Subcutaneous abdominal adipose tissue (tissue), 5 donors: ENCODE data around the gene CTTNBP2.
"Not testable (repeated sequence)": the region's sequence is repeated elsewhere in the genome, so short reads cannot be mapped to it uniquely, and the experiment has no call there.

ENCODE experiments used
- H3K27ac ChIP-seq: one replicate; pipeline ENCODE4 v1.7.0; 2013; ENCODE audit warnings: low read depth, mild to moderate bottlenecking, inconsistent platforms, low read length, moderate library complexity
- H3K27me3 ChIP-seq, 5 donors: one replicate each; pipeline ENCODE4 v1.7.0; 2013; ENCODE audit warnings: low read length in 5 of 5, inconsistent platforms in 1 of 5; ENCODE audit not compliant: control insufficient read depth in 5 of 5, insufficient read depth in 4 of 5
- H3K36me3 ChIP-seq, 5 donors: one replicate each; pipeline ENCODE4 v1.7.0; 2013; ENCODE audit warnings: low read length in 5 of 5; ENCODE audit not compliant: control insufficient read depth in 5 of 5, insufficient read depth in 5 of 5
- H3K4me1 ChIP-seq, 5 donors: one replicate each; pipeline ENCODE4 v1.7.0; 2013; ENCODE audit warnings: low read length in 5 of 5, mild to moderate bottlenecking in 3 of 5, moderate library complexity in 1 of 5; ENCODE audit not compliant: control insufficient read depth in 5 of 5, insufficient read depth in 5 of 5
- H3K4me3 ChIP-seq, 5 donors: one replicate each; pipeline ENCODE4 v1.7.0; 2013; ENCODE audit warnings: low read length in 5 of 5, low read depth in 1 of 5
- H3K9ac ChIP-seq, 5 donors: one replicate each; pipeline ENCODE4 v1.7.0; 2013; ENCODE audit warnings: low read length in 5 of 5, mild to moderate bottlenecking in 4 of 5, moderate library complexity in 3 of 5
- H3K9me3 ChIP-seq, 5 donors: one replicate each; pipeline ENCODE4 v1.7.0; 2013; ENCODE audit warnings: low read length in 5 of 5; ENCODE audit not compliant: control insufficient read depth in 5 of 5
- donor health status: healthy.
- donor health status: healthy.
- donor health status: healthy.
- donor health status: healthy.
- donor health status: healthy.

The CTTNBP2 gene

GRCh38 chr7:117715784-117716445 lies 157.3 kb downstream of the CTTNBP2 start:
- no peak overlapping the region for H3K27ac ChIP-seq

GRCh38 chr7:117711556-117711955 lies 161.7 kb downstream of the CTTNBP2 start:
- Histone ChIP-seq H3K27ac (no peak overlapping the region), H3K9ac (no peak overlapping the region), H3K9me3 (peaks cover 0 to 4% (median 0%) of the 10 kb centered on the region in 5 donors), H3K27me3 (no peaks in the 10 kb centered on the region), H3K36me3 (peaks cover 0 to 9% (median 7%) of the 10 kb centered on the region in 5 donors), H3K4me1 (peaks cover 0 to 3% (median 0%) of the 10 kb centered on the region in 5 donors), H3K4me3 (no peak overlapping the region)

More at GRCh38 chr7:117715784-117716445, 157.3 kb downstream of the CTTNBP2 start:
- H3K9me3 ChIP-seq: no peaks in the 10 kb centered on the region
- peaks cover 0 to 3% (median 0%) of the 10 kb centered on the region in 5 donors for H3K4me1 ChIP-seq
- peaks cover 7 to 20% (median 9%) of the 10 kb centered on the region in 5 donors for H3K36me3 ChIP-seq
- H3K9ac ChIP-seq: no peak overlapping the region
- no peak overlapping the region for H3K4me3 ChIP-seq
- H3K27me3 ChIP-seq: no peaks in the 10 kb centered on the region

- H3K4me3 ChIP-seq, H3K36me3 ChIP-seq, H3K27ac ChIP-seq, H3K9me3 ChIP-seq, H3K27me3 ChIP-seq, H3K9ac ChIP-seq, H3K4me1 ChIP-seq: not testable (repeated sequence)
Observed at GRCh38 chr7:117708173-117708572, 165.1 kb downstream of the CTTNBP2 start.

DNA sequence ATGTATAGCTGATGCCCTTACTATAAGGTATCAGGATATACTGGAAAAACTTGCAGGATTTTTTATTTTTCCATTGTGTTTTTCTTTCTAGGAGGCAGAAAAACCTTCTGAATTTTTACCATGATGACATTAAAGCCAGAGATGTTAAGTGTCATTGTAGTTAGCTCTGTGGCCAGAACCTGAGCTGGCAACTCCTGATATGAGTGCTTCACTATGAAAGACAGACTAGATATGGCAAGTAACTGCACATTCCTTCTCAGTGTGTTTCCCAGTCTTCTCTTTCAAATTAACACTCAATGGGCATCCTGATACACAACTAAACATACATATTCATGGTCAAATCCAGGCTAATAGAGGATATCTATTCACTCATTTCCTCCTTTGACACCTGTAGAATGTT lies 166.2 kb downstream of the CTTNBP2 start:
- H3K27me3 ChIP-seq: no peaks in the 10 kb centered on the region
- H3K9ac ChIP-seq: no peak overlapping the region

GRCh38 chr7:117706210-117706609 lies 167.0 kb downstream of the CTTNBP2 start:
- Histone ChIP-seq H3K27me3 (no peaks in the 10 kb centered on the region), H3K4me3 (no peak overlapping the region), H3K27ac (no peak overlapping the region)

More for the DNA sequence above, 166.2 kb downstream of the CTTNBP2 start:
- Histone ChIP-seq H3K4me1 (no peaks in the 10 kb centered on the region), H3K4me3 (no peak overlapping the region), H3K27ac (no peak overlapping the region), H3K9me3 (peaks cover 0 to 4% (median 0%) of the 10 kb centered on the region in 5 donors), H3K36me3 (peaks cover 0 to 5% (median 2%) of the 10 kb centered on the region in 5 donors)

GRCh38 chr7:117705630-117706029 lies 167.6 kb downstream of the CTTNBP2 start:
- Histone ChIP-seq H3K36me3 (no peaks in the 10 kb centered on the region), H3K9ac (no peak overlapping the region), H3K27me3 (no peaks in the 10 kb centered on the region), H3K27ac (no peak overlapping the region), H3K4me3 (no peak overlapping the region), H3K9me3 (peaks cover 0 to 4% (median 0%) of the 10 kb centered on the region in 5 donors), H3K4me1 (no peaks in the 10 kb centered on the region)

More at GRCh38 chr7:117706210-117706609, 167.0 kb downstream of the CTTNBP2 start:
- peaks cover 0 to 4% (median 0%) of the 10 kb centered on the region in 5 donors for H3K9me3 ChIP-seq
- no peaks in the 10 kb centered on the region for H3K4me1 ChIP-seq
- H3K36me3 ChIP-seq: no peaks in the 10 kb centered on the region
- H3K9ac ChIP-seq: no peak overlapping the region

- Histone ChIP-seq H3K4me3 (no peak overlapping the region), H3K4me1 (no peaks in the 10 kb centered on the region), H3K27ac (no peak overlapping the region), H3K27me3 (no peaks in the 10 kb centered on the region), H3K36me3 (no peaks in the 10 kb centered on the region), H3K9me3 (peaks cover 0 to 4% (median 0%) of the 10 kb centered on the region in 5 donors), H3K9ac (no peak overlapping the region)
Observed at GRCh38 chr7:117704063-117704462, 169.2 kb downstream of the CTTNBP2 start.

- Histone ChIP-seq H3K4me3 (no peak overlapping the region), H3K36me3 (no peaks in the 10 kb centered on the region), H3K4me1 (peaks cover 0 to 7% (median 0%) of the 10 kb centered on the region in 5 donors), H3K27me3 (no peaks in the 10 kb centered on the region), H3K9me3 (no peaks in the 10 kb centered on the region), H3K9ac (no peak overlapping the region), H3K27ac (no peak overlapping the region)
Observed at GRCh38 chr7:117698018-117698417, 175.2 kb downstream of the CTTNBP2 start.

- Histone ChIP-seq H3K27me3 (no peaks in the 10 kb centered on the region), H3K27ac (no peak overlapping the region), H3K4me3 (no peak overlapping the region), H3K36me3 (no peaks in the 10 kb centered on the region), H3K9me3 (no peaks in the 10 kb centered on the region), H3K9ac (no peak overlapping the region), H3K4me1 (peaks cover 0 to 4% (median 0%) of the 10 kb centered on the region in 5 donors)
Observed at GRCh38 chr7:117692338-117692737, 180.9 kb downstream of the CTTNBP2 start.

GRCh38 chr7:117690147-117690546 lies 183.1 kb downstream of the CTTNBP2 start:
- H3K9me3 ChIP-seq: no peaks in the 10 kb centered on the region
- no peaks in the 10 kb centered on the region for H3K36me3 ChIP-seq
- no peak overlapping the region for H3K27ac ChIP-seq
- no peak overlapping the region for H3K9ac ChIP-seq
- peaks cover 0 to 8% (median 0%) of the 10 kb centered on the region in 5 donors for H3K4me1 ChIP-seq
- no peak overlapping the region for H3K4me3 ChIP-seq
- H3K27me3 ChIP-seq: no peaks in the 10 kb centered on the region
